GM18873 (cell line): Measurements from ENCODE around the gene RAET1E.
"Not testable (repeated sequence)": the region's sequence is repeated elsewhere in the genome, so short reads cannot be mapped to it uniquely, and the experiment has no call there.

Experiments
- ATAC-seq: cut with Tn5 transposase; IDR thresholded peaks from one replicate; pipeline ENCODE4 v1.9.1; 2021; ENCODE audit warnings: mild to moderate bottlenecking, moderate library complexity, moderate number of reproducible peaks; ENCODE audit not compliant: unreplicated experiment, low FRiP score

The RAET1E gene

GRCh38 chr6:149913085-149913484, 15.2 kb upstream of the RAET1E start:
- no peak for ATAC-seq

GRCh38 chr6:149912680-149913079, 14.8 kb upstream of the RAET1E start:
- ATAC-seq: not testable (repeated sequence)

- no peak for ATAC-seq
These were observed 12.8 kb upstream of the RAET1E start for GRCh38 chr6:149910721-149911151.

GRCh38 chr6:149909701-149910470, 12.0 kb upstream of the RAET1E start:
- ATAC-seq: no peak

- not testable (repeated sequence) for ATAC-seq
These were observed 10.6 kb upstream of the RAET1E start for GRCh38 chr6:149908480-149908879.

GRCh38 chr6:149907317-149907716, 9.4 kb upstream of the RAET1E start:
- ATAC-seq: no peak

- no peak for ATAC-seq
These were observed 8.5 kb upstream of the RAET1E start for GRCh38 chr6:149906405-149906804.

- no peak for ATAC-seq
These were observed 8.0 kb upstream of the RAET1E start for GRCh38 chr6:149905911-149906371.

GRCh38 chr6:149905371-149905910, 7.5 kb upstream of the RAET1E start:
- no peak for ATAC-seq

GRCh38 chr6:149904661-149905370, 6.9 kb upstream of the RAET1E start:
- ATAC-seq: no peak

GRCh38 chr6:149903938-149904611, 6.2 kb upstream of the RAET1E start:
- ATAC-seq: no peak

- ATAC-seq: no peak
These were observed 3.7 kb upstream of the RAET1E start for GRCh38 chr6:149901444-149902140.

- no peak for ATAC-seq
These were observed 2.9 kb upstream of the RAET1E start for GRCh38 chr6:149900620-149901443.

GRCh38 chr6:149899926-149900619, 2.2 kb upstream of the RAET1E start:
- no peak for ATAC-seq

- no peak for ATAC-seq
These were observed 1.6 kb upstream of the RAET1E start for GRCh38 chr6:149899486-149899885.

GRCh38 chr6:149898966-149899365, 1.1 kb upstream of the RAET1E start:
- no peak for ATAC-seq

- ATAC-seq: no peak
These were observed 757 bp downstream of the RAET1E start for GRCh38 chr6:149897015-149897697.

GRCh38 chr6:149896491-149896890, 1.4 kb downstream of the RAET1E start:
- no peak for ATAC-seq
